ENCODE measurements around the gene INSR. TPM values are rescaled to one million over a fixed set of nuclear protein-coding genes. Genes with fewer than 3 reads are reported as not detected.
"Not testable (repeated sequence)": the region's sequence is repeated elsewhere in the genome, so short reads cannot be mapped to it uniquely, and the experiment has no call there.

Gene INSR
- total RNA-seq, 1 donor from 2014 or later = 38.6 TPM

GRCh38 chr19:7227735-7228134 is 66.5 kb downstream of the INSR start:
- no peaks in the 10 kb centered on the region for H3K9me3 ChIP-seq (ENCODE audit: control insufficient read depth in 3 of 3, low read length in 3 of 3)
- H3K4me1 ChIP-seq (ENCODE audit: control insufficient read depth in 3 of 3, insufficient read depth in 3 of 3, low read length in 3 of 3) = peaks cover 21 to 34% (median 33%) of the 10 kb centered on the region in 3 donors
- peak overlapping the region in 1 of 3 donors; percentile 16 for H3K9ac ChIP-seq (ENCODE audit: low read depth in 1 of 3, low read length in 3 of 3)
- no peaks in the 10 kb centered on the region for H3K36me3 ChIP-seq (ENCODE audit: control insufficient read depth in 3 of 3, insufficient read depth in 3 of 3, low read length in 3 of 3)
- H3K27me3 ChIP-seq (ENCODE audit: control insufficient read depth in 3 of 3, insufficient read depth in 3 of 3, low read length in 3 of 3) = no peaks in the 10 kb centered on the region
- no peak overlapping the region for H3K4me3 ChIP-seq (ENCODE audit: low read length in 3 of 3)
- no peak overlapping the region for H3K27ac ChIP-seq (ENCODE audit: low read depth, low read length)

- Histone ChIP-seq H3K9ac (ENCODE audit: low read depth in 1 of 3, low read length in 3 of 3) (peak overlapping the region in 1 of 3 donors; percentile 16), H3K4me1 (ENCODE audit: control insufficient read depth in 3 of 3, insufficient read depth in 3 of 3, low read length in 3 of 3) (peaks cover 21 to 39% (median 33%) of the 10 kb centered on the region in 3 donors)
- not testable (repeated sequence) for H3K27me3 ChIP-seq (ENCODE audit: control insufficient read depth in 3 of 3, insufficient read depth in 3 of 3, low read length in 3 of 3); H3K9me3 ChIP-seq (ENCODE audit: control insufficient read depth in 3 of 3, low read length in 3 of 3); H3K4me3 ChIP-seq (ENCODE audit: low read length in 3 of 3); H3K27ac ChIP-seq (ENCODE audit: low read depth, low read length); H3K36me3 ChIP-seq (ENCODE audit: control insufficient read depth in 3 of 3, insufficient read depth in 3 of 3, low read length in 3 of 3)
These were observed 67.1 kb downstream of the INSR start for GRCh38 chr19:7227149-7227548.

- Histone ChIP-seq H3K36me3 (ENCODE audit: control insufficient read depth in 3 of 3, insufficient read depth in 3 of 3, low read length in 3 of 3) (no peaks in the 10 kb centered on the region), H3K4me1 (ENCODE audit: control insufficient read depth in 3 of 3, insufficient read depth in 3 of 3, low read length in 3 of 3) (peaks cover 21 to 41% (median 33%) of the 10 kb centered on the region in 3 donors), H3K4me3 (ENCODE audit: low read length in 3 of 3) (no peak overlapping the region), H3K9ac (ENCODE audit: low read depth in 1 of 3, low read length in 3 of 3) (no peak overlapping the region), H3K27ac (ENCODE audit: low read depth, low read length) (no peak overlapping the region), H3K27me3 (ENCODE audit: control insufficient read depth in 3 of 3, insufficient read depth in 3 of 3, low read length in 3 of 3) (no peaks in the 10 kb centered on the region), H3K9me3 (ENCODE audit: control insufficient read depth in 3 of 3, low read length in 3 of 3) (no peaks in the 10 kb centered on the region)
These were observed 67.5 kb downstream of the INSR start for GRCh38 chr19:7226739-7227138.

GRCh38 chr19:7225741-7226140 is 68.5 kb downstream of the INSR start:
- H3K4me1 ChIP-seq (ENCODE audit: control insufficient read depth in 3 of 3, insufficient read depth in 3 of 3, low read length in 3 of 3) = peaks cover 15 to 32% (median 25%) of the 10 kb centered on the region in 3 donors

GRCh38 chr19:7224995-7225394 is 69.2 kb downstream of the INSR start:
- Histone ChIP-seq H3K9me3 (ENCODE audit: control insufficient read depth in 3 of 3, low read length in 3 of 3) (no peaks in the 10 kb centered on the region), H3K4me3 (ENCODE audit: low read length in 3 of 3) (no peak overlapping the region), H3K36me3 (ENCODE audit: control insufficient read depth in 3 of 3, insufficient read depth in 3 of 3, low read length in 3 of 3) (no peaks in the 10 kb centered on the region), H3K27ac (ENCODE audit: low read depth, low read length) (no peak overlapping the region), H3K9ac (ENCODE audit: low read depth in 1 of 3, low read length in 3 of 3) (peak overlapping the region in 1 of 3 donors; percentile 19), H3K27me3 (ENCODE audit: control insufficient read depth in 3 of 3, insufficient read depth in 3 of 3, low read length in 3 of 3) (no peaks in the 10 kb centered on the region), H3K4me1 (ENCODE audit: control insufficient read depth in 3 of 3, insufficient read depth in 3 of 3, low read length in 3 of 3) (peaks cover 13 to 28% (median 18%) of the 10 kb centered on the region in 3 donors)

More at GRCh38 chr19:7225741-7226140, 68.5 kb downstream of the INSR start:
- Histone ChIP-seq H3K36me3 (ENCODE audit: control insufficient read depth in 3 of 3, insufficient read depth in 3 of 3, low read length in 3 of 3) (no peaks in the 10 kb centered on the region), H3K4me3 (ENCODE audit: low read length in 3 of 3) (no peak overlapping the region), H3K27me3 (ENCODE audit: control insufficient read depth in 3 of 3, insufficient read depth in 3 of 3, low read length in 3 of 3) (no peaks in the 10 kb centered on the region), H3K9me3 (ENCODE audit: control insufficient read depth in 3 of 3, low read length in 3 of 3) (no peaks in the 10 kb centered on the region), H3K9ac (ENCODE audit: low read depth in 1 of 3, low read length in 3 of 3) (no peak overlapping the region), H3K27ac (ENCODE audit: low read depth, low read length) (no peak overlapping the region)

- H3K4me1 ChIP-seq (ENCODE audit: control insufficient read depth in 3 of 3, insufficient read depth in 3 of 3, low read length in 3 of 3) = peaks cover 13 to 27% (median 18%) of the 10 kb centered on the region in 3 donors
- H3K9ac ChIP-seq (ENCODE audit: low read depth in 1 of 3, low read length in 3 of 3) = peak overlapping the region; percentile 14 to 40 (median 19)
- H3K27ac ChIP-seq (ENCODE audit: low read depth, low read length) = no peak overlapping the region
- H3K36me3 ChIP-seq (ENCODE audit: control insufficient read depth in 3 of 3, insufficient read depth in 3 of 3, low read length in 3 of 3) = no peaks in the 10 kb centered on the region
- no peaks in the 10 kb centered on the region for H3K27me3 ChIP-seq (ENCODE audit: control insufficient read depth in 3 of 3, insufficient read depth in 3 of 3, low read length in 3 of 3)
- peak overlapping the region in 2 of 3 donors; percentile 35 to 38 for H3K4me3 ChIP-seq (ENCODE audit: low read length in 3 of 3)
- no peaks in the 10 kb centered on the region for H3K9me3 ChIP-seq (ENCODE audit: control insufficient read depth in 3 of 3, low read length in 3 of 3)
These were observed 70.0 kb downstream of the INSR start for GRCh38 chr19:7224209-7224686.

- no peak overlapping the region for H3K27ac ChIP-seq (ENCODE audit: low read depth, low read length)
- H3K36me3 ChIP-seq (ENCODE audit: control insufficient read depth in 3 of 3, insufficient read depth in 3 of 3, low read length in 3 of 3) = no peaks in the 10 kb centered on the region
- no peaks in the 10 kb centered on the region for H3K9me3 ChIP-seq (ENCODE audit: control insufficient read depth in 3 of 3, low read length in 3 of 3)
- H3K9ac ChIP-seq (ENCODE audit: low read depth in 1 of 3, low read length in 3 of 3) = no peak overlapping the region
- peaks cover 13 to 27% (median 18%) of the 10 kb centered on the region in 3 donors for H3K4me1 ChIP-seq (ENCODE audit: control insufficient read depth in 3 of 3, insufficient read depth in 3 of 3, low read length in 3 of 3)
- no peak overlapping the region for H3K4me3 ChIP-seq (ENCODE audit: low read length in 3 of 3)
- no peaks in the 10 kb centered on the region for H3K27me3 ChIP-seq (ENCODE audit: control insufficient read depth in 3 of 3, insufficient read depth in 3 of 3, low read length in 3 of 3)
These were observed 70.8 kb downstream of the INSR start for GRCh38 chr19:7223429-7223828.

GRCh38 chr19:7219056-7219455 is 75.2 kb downstream of the INSR start:
- H3K27me3 ChIP-seq (ENCODE audit: control insufficient read depth in 3 of 3, insufficient read depth in 3 of 3, low read length in 3 of 3) = no peaks in the 10 kb centered on the region
- H3K4me1 ChIP-seq (ENCODE audit: control insufficient read depth in 3 of 3, insufficient read depth in 3 of 3, low read length in 3 of 3) = peaks cover 0 to 13% (median 6%) of the 10 kb centered on the region in 3 donors
- no peaks in the 10 kb centered on the region for H3K36me3 ChIP-seq (ENCODE audit: control insufficient read depth in 3 of 3, insufficient read depth in 3 of 3, low read length in 3 of 3)
- no peaks in the 10 kb centered on the region for H3K9me3 ChIP-seq (ENCODE audit: control insufficient read depth in 3 of 3, low read length in 3 of 3)
- no peak overlapping the region for H3K27ac ChIP-seq (ENCODE audit: low read depth, low read length)
- no peak overlapping the region for H3K9ac ChIP-seq (ENCODE audit: low read depth in 1 of 3, low read length in 3 of 3)
- no peak overlapping the region for H3K4me3 ChIP-seq (ENCODE audit: low read length in 3 of 3)

GRCh38 chr19:7217861-7218260 is 76.4 kb downstream of the INSR start:
- no peaks in the 10 kb centered on the region for H3K9me3 ChIP-seq (ENCODE audit: control insufficient read depth in 3 of 3, low read length in 3 of 3)
- H3K36me3 ChIP-seq (ENCODE audit: control insufficient read depth in 3 of 3, insufficient read depth in 3 of 3, low read length in 3 of 3) = no peaks in the 10 kb centered on the region
- no peak overlapping the region for H3K9ac ChIP-seq (ENCODE audit: low read depth in 1 of 3, low read length in 3 of 3)
- no peak overlapping the region for H3K27ac ChIP-seq (ENCODE audit: low read depth, low read length)
- H3K27me3 ChIP-seq (ENCODE audit: control insufficient read depth in 3 of 3, insufficient read depth in 3 of 3, low read length in 3 of 3) = no peaks in the 10 kb centered on the region
- no peak overlapping the region for H3K4me3 ChIP-seq (ENCODE audit: low read length in 3 of 3)
- peaks cover 0 to 13% (median 10%) of the 10 kb centered on the region in 3 donors for H3K4me1 ChIP-seq (ENCODE audit: control insufficient read depth in 3 of 3, insufficient read depth in 3 of 3, low read length in 3 of 3)

GRCh38 chr19:7216373-7216902 is 77.8 kb downstream of the INSR start:
- no peaks in the 10 kb centered on the region for H3K9me3 ChIP-seq (ENCODE audit: control insufficient read depth in 3 of 3, low read length in 3 of 3)
- no peak overlapping the region for H3K9ac ChIP-seq (ENCODE audit: low read depth in 1 of 3, low read length in 3 of 3)
- peaks cover 0 to 17% (median 14%) of the 10 kb centered on the region in 3 donors for H3K4me1 ChIP-seq (ENCODE audit: control insufficient read depth in 3 of 3, insufficient read depth in 3 of 3, low read length in 3 of 3)
- no peaks in the 10 kb centered on the region for H3K36me3 ChIP-seq (ENCODE audit: control insufficient read depth in 3 of 3, insufficient read depth in 3 of 3, low read length in 3 of 3)
- H3K4me3 ChIP-seq (ENCODE audit: low read length in 3 of 3) = no peak overlapping the region
- H3K27ac ChIP-seq (ENCODE audit: low read depth, low read length) = no peak overlapping the region
- no peaks in the 10 kb centered on the region for H3K27me3 ChIP-seq (ENCODE audit: control insufficient read depth in 3 of 3, insufficient read depth in 3 of 3, low read length in 3 of 3)
